Measurements from ENCODE around the gene RAG2. TPM values are rescaled to one million over a fixed set of nuclear protein-coding genes. Genes with fewer than 3 reads are reported as not detected.
A peak's percentile ranks its signal among the peaks of the same experiment; 100 is the strongest.
"Not testable (repeated sequence)": the region's sequence is repeated elsewhere in the genome, so short reads cannot be mapped to it uniquely, and the experiment has no call there.

The RAG2 gene
- total RNA-seq, 2 experiments from 2014 or later, result not detected

DNA sequence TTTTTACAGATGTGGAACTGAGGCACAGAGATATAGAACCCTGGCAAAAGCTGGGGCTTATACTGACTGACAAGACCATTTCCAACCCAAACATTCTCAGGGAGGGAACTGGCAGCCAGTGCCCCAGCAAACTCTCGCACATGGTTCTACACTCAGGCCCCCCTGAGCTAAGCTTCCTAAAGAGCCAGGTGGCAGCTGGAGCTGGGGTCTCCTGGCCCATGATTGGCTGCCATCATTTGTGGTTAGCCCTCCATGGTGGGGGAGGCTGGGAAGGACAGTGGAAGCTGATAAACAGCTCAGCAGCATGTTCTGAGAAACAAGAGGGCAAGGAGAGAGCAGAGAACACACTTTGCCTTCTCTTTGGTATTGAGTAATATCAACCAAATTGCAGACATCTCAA lies 30.3 kb downstream of the RAG2 start, which contains the start of gene RAG1:
Gene RAG1 (plus strand): TSS at position 314 of the 400 bp plus-strand sequence. CDS start 5,298 bp downstream, outside the sequence.
- Mint-ChIP-seq H3K27ac (no peak within 1 kb of the TSS), H3K27me3 (peaks cover 39% of the 10 kb centered on the region), H3K4me3 (no peak within 1 kb of the TSS), H3K9me3 (ENCODE audit: low read depth) (no peaks in the 10 kb centered on the region), H3K4me1 (no peaks in the 10 kb centered on the region), H3K36me3 (ENCODE audit: low read depth) (no peaks in the 10 kb centered on the region)
- no peak for ATAC-seq
- ChIA-PET CTCF (interaction anchor here (0.8 to 8.2 kb wide), 3 partner anchors 171 to 181 kb away, joined by 3 to 158 read pairs (median 4); no protein-coding TSS in a partner anchor), POLR2A (no interaction called here)
- intact Hi-C loops (cut with DNase I, micrococcal nuclease), result no loop called here
- DNase-seq, result no peak

DNA sequence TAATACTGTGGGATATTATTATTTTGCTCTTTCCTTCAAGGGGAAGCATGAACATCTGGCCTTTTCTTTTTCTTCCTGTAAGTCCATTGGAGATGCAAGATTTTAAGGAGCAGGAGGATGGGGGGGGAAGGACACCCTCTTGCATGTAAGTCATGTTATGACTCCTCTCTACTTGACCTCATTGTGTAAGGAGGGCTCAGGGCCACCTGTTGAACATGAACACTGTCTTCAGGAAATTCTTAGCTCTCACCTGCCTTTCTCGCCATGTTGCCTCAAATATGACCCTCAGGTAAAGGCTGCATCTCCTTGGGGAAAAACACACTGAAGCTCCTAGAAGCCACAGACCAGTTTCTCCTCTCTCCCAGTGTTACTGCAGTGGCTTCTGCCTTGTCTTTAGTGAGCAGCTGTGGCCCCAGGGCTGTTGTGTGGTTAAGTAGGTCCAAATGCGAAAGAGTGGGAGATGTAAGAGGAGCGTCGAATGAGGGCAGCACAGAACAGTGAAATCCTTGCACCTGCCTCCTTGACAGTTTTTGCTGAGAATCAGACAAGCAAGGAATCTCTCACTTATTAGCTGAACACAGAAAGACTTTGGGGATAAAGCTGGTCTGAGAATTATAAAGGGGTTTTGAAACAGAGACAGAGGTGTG lies 31.5 kb downstream of the RAG2 start:
- POLR2A ChIA-PET, result no interaction called here

DNA sequence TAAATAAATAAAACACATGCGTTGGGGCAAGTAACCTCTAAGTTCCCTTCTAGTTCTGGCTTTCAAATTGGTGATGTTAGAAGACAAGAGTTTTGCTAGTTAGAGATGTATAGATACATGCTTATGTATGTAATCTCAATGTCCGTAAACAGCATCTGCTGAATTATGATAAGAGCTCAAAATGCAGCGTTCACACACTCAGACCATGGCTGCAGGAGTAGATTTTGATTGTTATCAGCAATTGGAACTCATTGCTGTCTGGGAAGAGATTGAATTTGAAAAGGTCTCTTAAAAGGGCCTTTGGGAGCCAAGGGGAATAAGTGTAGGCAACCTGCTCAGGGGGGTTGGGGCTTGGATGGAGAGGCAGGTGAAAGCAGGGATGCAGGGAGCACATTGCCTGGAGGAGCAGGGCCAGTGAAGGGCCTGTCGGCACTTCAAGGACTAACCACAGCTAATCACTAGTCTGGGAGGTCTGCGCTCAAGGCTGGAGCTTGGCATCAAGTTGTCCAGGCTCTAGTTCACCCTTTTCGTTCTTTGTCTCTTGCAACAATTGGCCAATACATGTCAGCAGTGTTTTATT lies 32.9 kb downstream of the RAG2 start:
- no peak overlapping the region for H3K27ac Mint-ChIP-seq
- CTCF ChIA-PET, result interaction anchor here (0.7 to 8.2 kb wide), 25 partner anchors 10 to 189 kb away, joined by 3 to 158 read pairs (median 7); partner anchors contain the start of gene IFTAP
- H3K27me3 Mint-ChIP-seq, result peaks cover 27% of the 10 kb centered on the region
- no peak for DNase-seq
- POLR2A ChIA-PET, result no interaction called here
- no peaks in the 10 kb centered on the region for H3K36me3 Mint-ChIP-seq (ENCODE audit: low read depth)
- H3K4me1 Mint-ChIP-seq, result no peaks in the 10 kb centered on the region
- H3K9me3 Mint-ChIP-seq (ENCODE audit: low read depth), result no peaks in the 10 kb centered on the region
- ATAC-seq, result no peak
- no peak overlapping the region for H3K4me3 Mint-ChIP-seq
- intact Hi-C loops (cut with DNase I, micrococcal nuclease), result no loop called here

More for the DNA sequence above, 31.5 kb downstream of the RAG2 start:
- no peaks in the 10 kb centered on the region for H3K36me3 Mint-ChIP-seq (ENCODE audit: low read depth)
- H3K9me3 Mint-ChIP-seq (ENCODE audit: low read depth), result no peaks in the 10 kb centered on the region
- CTCF ChIA-PET, result interaction anchor here (4.1 to 8.2 kb wide), 3 partner anchors 106 to 183 kb away, joined by 40 to 158 read pairs (median 49); no protein-coding TSS in a partner anchor
- no peak overlapping the region for H3K4me3 Mint-ChIP-seq
- intact Hi-C loops (cut with DNase I, micrococcal nuclease), result no loop called here
- H3K27ac Mint-ChIP-seq, result no peak overlapping the region
- no peaks in the 10 kb centered on the region for H3K4me1 Mint-ChIP-seq
- DNase-seq, result no peak
- peaks cover 35% of the 10 kb centered on the region for H3K27me3 Mint-ChIP-seq
- ATAC-seq, result no peak

DNA sequence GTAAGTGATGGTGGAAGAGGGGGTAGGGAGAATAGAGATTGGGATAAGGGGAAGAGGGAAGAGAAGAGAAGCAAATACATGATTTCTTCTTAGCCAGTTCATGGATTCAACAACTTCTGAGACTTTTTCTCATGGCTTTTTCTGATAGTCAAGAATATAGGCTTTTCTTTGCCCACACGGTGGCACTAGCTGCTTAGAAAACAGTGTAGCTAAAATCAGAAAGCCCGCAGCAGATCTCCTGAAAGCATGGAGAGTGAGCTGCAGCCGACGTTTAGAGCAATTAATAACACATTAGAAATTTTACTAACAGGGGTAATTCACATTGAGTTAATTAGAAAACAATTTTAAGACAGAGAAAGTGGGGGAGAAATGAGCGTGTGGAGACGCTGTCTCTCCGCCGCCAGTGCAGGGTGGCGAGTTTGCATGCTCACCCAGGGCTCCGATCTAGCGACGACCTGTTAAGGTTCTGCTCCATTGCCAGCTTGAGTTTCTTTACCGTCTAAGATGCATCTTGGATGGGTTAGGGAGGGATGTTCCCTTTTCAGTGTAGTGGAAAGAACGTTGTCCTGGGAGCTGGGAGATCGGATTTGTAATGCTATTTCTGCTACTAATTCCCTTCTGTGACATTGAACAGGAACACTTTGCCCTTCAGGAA lies 33.5 kb downstream of the RAG2 start:
- POLR2A ChIA-PET, result no interaction called here
- CTCF ChIA-PET, result interaction anchor here (0.6 to 8.2 kb wide), 33 partner anchors 10 to 282 kb away, joined by 3 to 158 read pairs (median 6); partner anchors contain the start of genes IFTAP and TRAF6
- no peaks in the 10 kb centered on the region for H3K4me1 Mint-ChIP-seq
- peaks cover 5% of the 10 kb centered on the region for H3K9me3 Mint-ChIP-seq (ENCODE audit: low read depth)
- H3K27ac Mint-ChIP-seq, result no peak overlapping the region
- peak overlapping the region; percentile 2 for H3K4me3 Mint-ChIP-seq
- no peaks in the 10 kb centered on the region for H3K36me3 Mint-ChIP-seq (ENCODE audit: low read depth)
- ATAC-seq (peak; percentile 66), DNase-seq (peak; percentile 69)
- intact Hi-C loops (cut with DNase I, micrococcal nuclease), result loop anchor here (1.0 to 5.0 kb wide), 4 partner anchors 58 to 183 kb away; no protein-coding TSS in a partner anchor
- H3K27me3 Mint-ChIP-seq, result peaks cover 32% of the 10 kb centered on the region

DNA sequence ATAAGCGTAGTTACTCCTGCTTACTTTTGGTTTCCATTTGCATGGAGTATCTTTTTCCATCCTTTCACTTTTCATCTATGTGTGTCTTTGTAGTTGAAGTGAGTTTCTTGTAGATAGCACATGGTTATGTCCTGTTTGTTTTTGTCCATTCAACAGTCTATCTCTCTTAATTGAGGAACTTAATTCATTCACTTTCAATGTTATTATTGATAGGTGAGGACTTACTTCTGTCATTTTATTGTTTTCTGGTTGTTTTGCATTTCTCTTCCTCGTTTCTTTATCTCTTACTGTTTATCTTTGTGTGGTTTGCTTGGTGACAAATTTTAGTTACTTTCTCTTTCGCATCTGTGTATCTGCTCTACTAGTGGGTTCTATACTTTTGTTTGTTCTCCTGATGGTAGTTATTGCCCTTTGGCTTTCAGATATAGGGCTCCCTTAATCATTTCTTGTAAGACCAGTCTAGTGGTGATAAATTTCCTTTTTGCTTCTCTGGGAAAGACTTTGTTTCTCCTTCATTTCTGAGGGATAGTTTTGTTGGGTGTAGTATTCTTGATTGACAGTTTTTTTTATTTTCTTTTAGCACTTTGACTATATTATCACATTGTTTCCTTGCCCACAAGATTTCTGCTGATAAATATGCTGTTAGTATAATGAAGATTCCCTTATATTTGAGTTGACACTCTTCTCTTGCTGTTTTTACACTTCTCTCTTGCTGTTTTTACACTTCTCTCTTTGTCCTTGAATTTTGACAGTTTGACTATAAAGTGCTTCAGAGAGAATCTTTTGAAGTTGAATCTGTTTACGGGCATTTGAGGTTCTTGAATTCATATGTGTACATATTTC lies 39.2 kb downstream of the RAG2 start:
- Mint-ChIP-seq H3K36me3 (ENCODE audit: low read depth) (no peaks in the 10 kb centered on the region), H3K4me1 (peaks cover 19% of the 10 kb centered on the region), H3K4me3 (peak overlapping the region; percentile 26), H3K27me3 (peaks cover 11% of the 10 kb centered on the region), H3K9me3 (ENCODE audit: low read depth) (peaks cover 13% of the 10 kb centered on the region), H3K27ac (peak overlapping the region; percentile 44)
- POLR2A ChIA-PET, result no interaction called here
- no peak for DNase-seq
- peak; percentile 86 for ATAC-seq
- CTCF ChIA-PET, result interaction anchor here (0.6 kb wide), 1 partner anchor 1310 kb away, joined by 4 read pairs; no protein-coding TSS in a partner anchor
- intact Hi-C loops (cut with DNase I, micrococcal nuclease), result no loop called here

DNA sequence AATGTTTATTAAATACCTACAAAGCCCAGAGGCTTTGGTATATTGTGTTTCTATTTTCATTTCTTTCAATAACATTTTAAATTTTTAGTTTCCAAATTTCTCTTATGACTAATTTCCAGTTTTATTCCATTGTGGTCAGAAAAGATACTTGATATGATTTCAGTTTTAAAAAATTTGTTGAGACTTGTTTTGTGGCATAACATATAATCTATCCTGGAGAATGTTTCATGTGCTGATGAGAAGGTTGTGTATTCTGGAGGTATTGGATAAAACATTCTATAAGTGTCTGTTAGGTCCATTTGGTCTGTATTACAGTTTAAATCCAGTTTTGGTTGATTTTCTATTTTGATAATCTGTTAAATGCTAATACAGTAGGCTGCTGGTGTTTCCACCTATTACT lies 40.0 kb downstream of the RAG2 start:
- Mint-ChIP-seq H3K27me3 (peaks cover 11% of the 10 kb centered on the region), H3K27ac (no peak overlapping the region), H3K9me3 (ENCODE audit: low read depth) (peaks cover 13% of the 10 kb centered on the region), H3K4me3 (no peak overlapping the region), H3K36me3 (ENCODE audit: low read depth) (no peaks in the 10 kb centered on the region), H3K4me1 (peaks cover 19% of the 10 kb centered on the region)
- POLR2A ChIA-PET, result no interaction called here
- CTCF ChIA-PET, result no interaction called here
- DNase-seq (no peak), ATAC-seq (no peak)
- intact Hi-C loops (cut with DNase I, micrococcal nuclease), result no loop called here

DNA sequence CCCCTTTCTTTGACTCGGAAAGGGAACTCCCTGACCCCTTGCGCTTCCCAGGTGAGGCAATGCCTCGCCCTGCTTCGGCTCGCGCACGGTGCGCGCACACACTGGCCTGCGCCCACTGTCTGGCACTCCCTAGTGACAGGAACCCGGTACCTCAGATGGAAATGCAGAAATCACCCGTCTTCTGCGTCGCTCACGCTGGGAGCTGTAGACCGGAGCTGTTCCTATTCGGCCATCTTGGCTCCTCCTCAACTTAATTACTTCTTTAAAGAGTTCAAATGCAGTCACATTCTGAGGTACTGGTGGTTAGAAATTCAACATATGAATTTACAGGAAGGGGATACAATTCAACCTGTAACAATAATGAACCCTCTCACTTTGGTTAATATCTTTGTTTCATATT lies 40.6 kb downstream of the RAG2 start:
- ATAC-seq; DNase-seq; H3K4me3 Mint-ChIP-seq; intact Hi-C loops (cut with DNase I, micrococcal nuclease); H3K36me3 Mint-ChIP-seq (ENCODE audit: low read depth); H3K27ac Mint-ChIP-seq; CTCF ChIA-PET; POLR2A ChIA-PET: not testable (repeated sequence)
- peaks cover 19% of the 10 kb centered on the region for H3K4me1 Mint-ChIP-seq
- peaks cover 11% of the 10 kb centered on the region for H3K27me3 Mint-ChIP-seq
- H3K9me3 Mint-ChIP-seq (ENCODE audit: low read depth), result peaks cover 13% of the 10 kb centered on the region

DNA sequence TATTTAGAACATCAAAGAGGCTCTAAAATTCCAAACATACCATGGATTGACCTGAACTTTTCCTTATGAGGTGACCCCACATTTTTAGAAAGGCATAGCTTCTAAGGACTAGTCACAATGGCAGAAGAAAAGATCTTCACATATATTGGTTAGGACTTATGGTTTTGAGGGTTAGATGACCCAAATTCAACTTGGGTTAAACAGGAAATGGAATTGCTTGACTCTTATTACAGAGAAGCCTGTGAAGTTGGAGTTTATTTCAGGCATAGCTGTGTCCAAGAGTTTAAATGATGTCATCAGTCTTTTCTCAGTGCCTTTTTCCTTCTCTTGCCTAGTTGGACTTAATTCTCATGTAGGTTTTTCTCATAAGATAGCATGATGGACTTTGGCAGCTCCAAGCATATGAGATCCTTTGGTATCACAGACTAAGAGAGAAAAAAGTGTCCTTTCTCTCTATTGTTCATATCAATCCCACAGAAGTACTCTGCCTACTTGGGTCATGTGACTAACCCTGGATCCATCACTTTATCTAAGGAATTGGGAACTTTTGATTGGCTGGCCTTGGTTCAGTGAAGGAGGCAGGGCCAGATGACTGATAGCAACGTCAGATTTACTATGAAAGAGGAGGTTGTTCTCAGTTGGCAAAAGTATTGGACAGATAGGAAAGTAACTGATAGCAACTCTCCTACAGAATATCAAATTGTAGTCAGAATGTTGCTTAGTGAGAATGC lies 47.5 kb downstream of the RAG2 start:
- POLR2A ChIA-PET, result no interaction called here
- intact Hi-C loops (cut with DNase I, micrococcal nuclease), result no loop called here
- Mint-ChIP-seq H3K27ac (no peak overlapping the region), H3K4me1 (no peaks in the 10 kb centered on the region), H3K9me3 (ENCODE audit: low read depth) (no peaks in the 10 kb centered on the region), H3K4me3 (no peak overlapping the region), H3K36me3 (ENCODE audit: low read depth) (no peaks in the 10 kb centered on the region), H3K27me3 (peaks cover 16% of the 10 kb centered on the region)
- ATAC-seq (no peak), DNase-seq (no peak)
- CTCF ChIA-PET, result no interaction called here

Other genes with a start within 250 kb of the RAG2 start
- 10 to 100 TPM; 11.1 to 12.5 TPM for gene TRAF6, start 88.0 kb downstream of the RAG2 start, total RNA-seq
- under 1 TPM; 0.30 to 0.37 TPM for gene RAG1, start 30.2 kb downstream of the RAG2 start, total RNA-seq
- gene IFTAP, start 3.7 kb downstream of the RAG2 start, total RNA-seq, result 1 to 10 TPM; 5.7 to 6.3 TPM

Data from activated CD4-positive, alpha-beta T cell treated with anti-CD3 and anti-CD28 coated beads for 36 hours (primary cell).